HG03520 (cell line): ENCODE data around the gene COL4A6.

Experiments
- ATAC-seq: cut with Tn5 transposase; IDR thresholded peaks from one replicate; pipeline ENCODE4 v1.9.1; 2021; ENCODE audit warnings: mild to moderate bottlenecking, moderate library complexity; ENCODE audit not compliant: unreplicated experiment

The COL4A6 gene

GRCh38 chrX:108275732-108276131 lies 162.5 kb downstream of the COL4A6 start:
- ATAC-seq: no peak

GRCh38 chrX:108271397-108271787 lies 166.8 kb downstream of the COL4A6 start:
- no peak for ATAC-seq

GRCh38 chrX:108270739-108271396 lies 167.4 kb downstream of the COL4A6 start:
- ATAC-seq: no peak

- ATAC-seq: no peak
These were observed 167.9 kb downstream of the COL4A6 start for GRCh38 chrX:108270280-108270679.

- no peak for ATAC-seq
These were observed 169.7 kb downstream of the COL4A6 start for GRCh38 chrX:108268434-108269080.

- ATAC-seq: no peak
These were observed 170.7 kb downstream of the COL4A6 start for GRCh38 chrX:108267557-108267956.

- no peak for ATAC-seq
These were observed 173.8 kb downstream of the COL4A6 start for GRCh38 chrX:108264376-108264775.

GRCh38 chrX:108261549-108262203 lies 176.5 kb downstream of the COL4A6 start:
- ATAC-seq: no peak

- no peak for ATAC-seq
These were observed 180.7 kb downstream of the COL4A6 start for GRCh38 chrX:108257556-108257955.

GRCh38 chrX:108254636-108255035 lies 183.6 kb downstream of the COL4A6 start:
- ATAC-seq: no peak

- ATAC-seq: no peak
These were observed 187.3 kb downstream of the COL4A6 start for GRCh38 chrX:108250654-108251579.

GRCh38 chrX:108246304-108246954 lies 191.8 kb downstream of the COL4A6 start:
- ATAC-seq: no peak

- ATAC-seq: no peak
These were observed 192.8 kb downstream of the COL4A6 start for GRCh38 chrX:108245462-108245861.

GRCh38 chrX:108235986-108236385 lies 202.2 kb downstream of the COL4A6 start:
- no peak for ATAC-seq

GRCh38 chrX:108230574-108230973 lies 207.6 kb downstream of the COL4A6 start:
- no peak for ATAC-seq

GRCh38 chrX:108224727-108225621 lies 213.2 kb downstream of the COL4A6 start:
- no peak for ATAC-seq

- no peak for ATAC-seq
These were observed 214.0 kb downstream of the COL4A6 start for GRCh38 chrX:108224218-108224617.

GRCh38 chrX:108223585-108223984 lies 214.6 kb downstream of the COL4A6 start:
- no peak for ATAC-seq

- no peak for ATAC-seq
These were observed 216.8 kb downstream of the COL4A6 start for GRCh38 chrX:108221301-108221864.
